Loucy (cell line): ENCODE results near the gene TIA1.

Source experiments
- CTCF ChIP-seq: fragments of 200-600 bp; sonication (generic); conservative IDR thresholded peaks from 2 replicates; pipeline ENCODE4 v1.5.1; 2014; ENCODE audit warnings: mild to moderate bottlenecking, antibody characterized with exemption, low read length
- EZH2phosphoT487 ChIP-seq: fragments of 200-600 bp; IDR thresholded peaks from 2 replicates; pipeline ENCODE4 v1.6.1; 2018; ENCODE audit warnings: antibody characterized with exemption, mild to moderate bottlenecking, moderate library complexity, borderline replicate concordance

DNA sequence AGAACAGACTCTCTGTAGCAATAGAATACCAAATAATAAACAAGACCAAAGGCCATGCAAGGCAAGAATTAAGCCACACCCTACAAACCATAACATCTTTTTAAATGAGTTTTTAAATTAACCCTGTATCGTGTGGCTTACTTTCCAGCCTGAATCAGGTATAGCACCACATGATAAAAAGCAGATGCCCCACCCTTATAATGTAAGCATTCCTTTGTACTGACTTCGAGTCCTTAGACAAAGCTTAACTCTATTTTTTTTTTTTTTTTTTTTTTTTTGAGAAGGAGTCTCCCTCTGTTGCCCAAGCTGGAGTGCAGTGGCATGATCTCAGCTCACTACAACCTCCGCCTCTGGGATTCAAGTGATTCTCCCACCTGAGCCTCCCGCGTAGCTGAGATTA lies 55.9 kb downstream of the TIA1 start:
- TF ChIP-seq CTCF (no peak), EZH2phosphoT487 (no peak)
